ENCODE measurements around the gene OPRL1.

Gene OPRL1

DNA sequence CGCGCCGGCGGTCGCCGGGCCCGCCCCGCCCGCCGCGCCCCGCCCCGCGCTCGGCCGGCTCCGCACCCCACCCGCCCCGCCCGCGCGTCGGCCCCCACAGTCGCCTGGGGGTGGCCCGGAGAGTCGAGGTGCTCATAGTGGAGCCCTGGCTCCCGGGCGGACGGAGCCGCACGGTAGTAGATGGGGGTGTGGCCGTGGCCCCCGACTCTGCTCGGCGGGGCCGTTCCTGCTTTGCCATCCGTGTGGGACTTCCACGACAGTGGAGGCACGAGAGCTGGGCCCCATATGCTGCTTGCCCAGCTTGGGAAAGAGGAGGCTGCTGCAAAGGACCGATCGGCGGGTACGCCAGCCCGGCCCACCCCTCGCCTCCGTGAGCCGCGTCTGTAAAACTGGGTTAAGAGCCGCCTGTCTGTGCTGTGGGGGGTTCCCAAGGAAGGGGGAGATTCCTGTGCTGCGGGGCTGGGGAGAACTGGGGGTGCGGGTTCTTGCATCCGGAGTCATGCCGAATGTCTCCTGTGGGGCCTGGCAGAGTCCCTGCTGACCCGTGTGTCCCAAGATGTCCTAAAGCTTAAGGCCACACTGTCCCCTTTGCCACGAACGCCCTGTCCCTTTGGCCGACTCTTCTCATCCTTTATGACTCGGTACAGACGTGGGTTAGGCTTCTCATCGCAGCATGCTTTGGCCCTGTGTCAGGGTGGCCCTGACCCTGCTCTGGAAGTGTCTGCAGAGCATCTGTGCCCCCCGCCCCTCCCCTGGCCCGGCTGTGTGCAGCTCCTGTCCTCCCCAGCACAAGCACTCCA, at the start of gene OPRL1:
TSS of gene OPRL1 (plus strand) at position 70 of the 800 bp plus-strand sequence. CDS start 12,639 bp downstream, outside the sequence.
- Mint-ChIP-seq H3K4me3 (peak within 1 kb of the TSS; percentile 90), H3K27ac (peak within 1 kb of the TSS; percentile 83), H3K9me3 (no peaks in the 10 kb centered on the region), H3K36me3 (ENCODE audit: low read depth) (no peaks in the 10 kb centered on the region), H3K27me3 (peaks cover 11% of the 10 kb centered on the region), H3K4me1 (ENCODE audit: low read depth) (peaks cover 45% of the 10 kb centered on the region)

GRCh38 chr20:64030371-64031134, 49.3 kb upstream of the OPRL1 start:
- Mint-ChIP-seq H3K9me3 (no peaks in the 10 kb centered on the region), H3K27me3 (no peaks in the 10 kb centered on the region), H3K4me3 (no peak overlapping the region), H3K4me1 (ENCODE audit: low read depth) (peaks cover 25% of the 10 kb centered on the region), H3K36me3 (ENCODE audit: low read depth) (peaks cover 53% of the 10 kb centered on the region), H3K27ac (no peak overlapping the region)

DNA sequence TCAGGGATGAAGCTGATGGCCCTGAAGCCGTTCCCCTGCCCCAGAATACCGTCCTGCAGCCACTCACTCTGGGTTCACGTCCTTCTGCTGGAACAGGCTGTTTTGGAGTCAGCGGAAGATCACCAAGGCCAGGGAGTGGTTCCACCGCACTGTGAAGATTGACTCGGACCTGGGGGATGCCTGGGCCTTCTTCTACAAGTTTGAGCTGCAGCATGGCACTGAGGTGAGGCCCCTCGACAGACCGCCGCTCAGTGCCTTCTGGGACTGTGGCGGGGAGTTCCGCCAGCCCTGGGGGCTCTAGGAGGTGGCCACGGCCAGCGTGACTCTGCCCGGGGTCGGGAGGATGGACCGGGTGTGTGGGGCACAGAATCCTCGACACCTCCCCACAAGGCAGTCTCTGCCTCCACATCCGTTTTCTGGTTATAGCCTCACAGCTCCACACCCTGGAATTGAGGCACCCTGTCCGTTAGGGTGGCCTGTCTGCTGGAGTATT, 48.0 kb upstream of the OPRL1 start:
- no peak overlapping the region for H3K4me3 Mint-ChIP-seq
- no peaks in the 10 kb centered on the region for H3K9me3 Mint-ChIP-seq
- H3K4me1 Mint-ChIP-seq (ENCODE audit: low read depth), result peaks cover 38% of the 10 kb centered on the region
- H3K27ac Mint-ChIP-seq, result no peak overlapping the region
- H3K27me3 Mint-ChIP-seq, result no peaks in the 10 kb centered on the region
- peaks cover 46% of the 10 kb centered on the region for H3K36me3 Mint-ChIP-seq (ENCODE audit: low read depth)

DNA sequence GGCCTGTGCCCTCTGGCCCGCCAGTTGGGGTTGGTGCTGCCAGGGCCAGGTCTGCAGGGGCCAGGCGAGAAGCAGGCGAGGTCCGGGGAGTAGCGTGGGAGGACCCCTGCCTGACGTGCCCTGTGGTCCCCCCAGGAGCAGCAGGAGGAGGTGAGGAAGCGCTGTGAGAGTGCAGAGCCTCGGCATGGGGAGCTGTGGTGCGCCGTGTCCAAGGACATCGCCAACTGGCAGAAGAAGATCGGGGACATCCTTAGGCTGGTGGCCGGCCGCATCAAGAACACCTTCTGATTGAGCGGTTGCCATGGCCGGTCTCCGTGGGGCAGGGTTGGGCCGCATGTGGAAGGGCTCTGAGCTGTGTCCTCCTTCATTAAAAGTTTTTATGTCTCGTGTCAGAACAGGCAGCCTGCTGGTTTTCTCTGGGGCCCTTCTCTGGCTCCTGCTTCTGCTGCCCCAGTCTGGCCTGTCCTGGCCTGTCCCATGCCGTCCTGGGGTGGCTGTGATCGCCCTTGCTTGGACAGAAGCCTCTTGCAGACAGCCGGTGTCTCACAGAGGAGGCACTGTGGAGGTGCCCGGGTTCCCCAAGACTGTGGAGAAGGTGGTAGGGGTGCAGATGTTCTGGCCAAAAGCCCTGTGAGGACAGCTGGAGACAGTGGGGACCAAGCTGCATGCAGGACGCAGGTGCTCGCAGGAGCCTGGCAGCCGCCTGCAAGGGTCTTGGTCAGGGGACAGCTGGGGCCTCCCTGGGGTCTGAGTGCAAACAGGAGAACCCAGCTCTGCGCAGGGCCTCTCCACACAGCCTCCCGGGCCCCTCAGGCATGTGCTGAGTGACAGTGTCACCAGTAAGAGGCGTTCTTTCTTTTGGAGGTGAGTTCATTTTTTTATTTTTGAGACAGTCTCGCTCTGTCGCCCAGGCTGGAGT, 46.9 kb upstream of the OPRL1 start:
- no peaks in the 10 kb centered on the region for H3K27me3 Mint-ChIP-seq
- peaks cover 36% of the 10 kb centered on the region for H3K36me3 Mint-ChIP-seq (ENCODE audit: low read depth)
- H3K4me3 Mint-ChIP-seq, result no peak overlapping the region
- H3K9me3 Mint-ChIP-seq, result no peaks in the 10 kb centered on the region
- H3K4me1 Mint-ChIP-seq (ENCODE audit: low read depth), result peaks cover 49% of the 10 kb centered on the region
- no peak overlapping the region for H3K27ac Mint-ChIP-seq

DNA sequence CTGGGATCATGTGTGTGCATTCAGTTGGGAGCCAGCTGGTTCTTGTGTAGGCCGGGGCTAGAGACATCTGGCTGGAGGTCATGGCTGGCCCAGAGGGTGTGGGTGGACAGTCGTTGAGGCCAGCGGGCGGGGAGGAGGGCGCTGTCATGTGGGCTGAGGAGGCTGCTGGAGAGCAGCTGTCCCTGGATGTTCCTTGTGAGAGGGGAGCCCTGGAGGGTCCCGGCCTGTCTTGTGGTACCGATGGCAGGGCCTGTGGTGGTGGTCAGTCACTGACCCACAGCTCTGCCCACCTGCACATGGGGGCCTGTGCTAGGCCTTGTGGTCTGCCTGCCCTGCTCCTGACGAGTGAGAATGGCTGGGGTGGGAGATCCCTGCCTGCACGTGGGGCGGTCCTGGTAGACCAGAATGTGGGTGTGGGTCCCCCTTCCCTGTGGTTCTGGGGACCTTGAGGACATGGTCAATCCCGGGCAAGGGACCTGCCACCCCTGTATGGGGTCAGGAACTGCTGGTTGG, 45.8 kb upstream of the OPRL1 start:
- peak overlapping the region; percentile 93 for H3K27ac Mint-ChIP-seq
- no peak overlapping the region for H3K4me3 Mint-ChIP-seq
- peaks cover 29% of the 10 kb centered on the region for H3K36me3 Mint-ChIP-seq (ENCODE audit: low read depth)
- H3K27me3 Mint-ChIP-seq, result no peaks in the 10 kb centered on the region
- no peaks in the 10 kb centered on the region for H3K9me3 Mint-ChIP-seq
- peaks cover 49% of the 10 kb centered on the region for H3K4me1 Mint-ChIP-seq (ENCODE audit: low read depth)

DNA sequence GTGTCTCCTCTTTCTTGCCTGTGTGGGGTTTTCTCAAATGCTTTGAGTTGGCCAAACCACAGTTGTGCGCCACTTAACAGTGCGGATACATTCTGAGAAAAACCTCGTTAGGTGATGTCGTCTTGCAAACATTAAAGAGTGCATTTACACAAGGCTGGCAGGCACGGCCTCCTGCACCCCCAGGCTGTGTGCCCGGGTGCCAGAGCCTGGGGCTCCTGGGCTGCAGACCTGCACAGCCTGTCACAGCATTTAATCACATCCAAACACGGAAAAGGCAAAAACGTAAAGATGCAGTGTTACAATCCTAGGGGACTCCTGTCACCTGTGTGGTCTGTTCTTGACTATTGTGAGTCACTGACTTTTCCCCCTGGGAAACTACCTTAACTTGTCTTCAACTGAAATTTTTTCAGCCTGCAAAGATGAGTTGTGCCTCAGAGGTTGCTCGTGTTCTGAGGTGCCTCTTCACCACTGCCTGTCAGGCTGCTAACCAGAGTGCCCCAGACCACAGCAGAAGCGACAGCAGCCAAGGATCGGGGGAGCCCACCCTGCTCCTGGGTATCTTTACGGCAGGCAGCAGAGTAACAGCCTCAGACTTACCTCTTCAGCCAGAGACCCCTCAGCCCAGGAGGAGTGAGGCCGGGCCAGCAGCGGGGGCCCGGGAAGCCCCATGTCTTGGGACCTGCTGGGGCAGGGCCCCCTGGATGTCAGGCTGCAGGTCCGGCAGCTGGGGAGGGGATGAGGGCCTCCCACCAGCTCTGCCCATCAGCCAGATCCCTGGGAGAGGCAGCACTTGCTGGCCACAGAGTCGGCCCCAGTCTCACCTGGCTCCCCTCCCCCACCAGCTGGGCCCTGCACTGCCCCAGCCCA, 44.6 kb upstream of the OPRL1 start:
- Mint-ChIP-seq H3K4me3 (peak overlapping the region; percentile 66), H3K27me3 (no peaks in the 10 kb centered on the region), H3K4me1 (ENCODE audit: low read depth) (peaks cover 59% of the 10 kb centered on the region), H3K36me3 (ENCODE audit: low read depth) (peaks cover 21% of the 10 kb centered on the region), H3K9me3 (no peaks in the 10 kb centered on the region), H3K27ac (peak overlapping the region; percentile 93)

DNA sequence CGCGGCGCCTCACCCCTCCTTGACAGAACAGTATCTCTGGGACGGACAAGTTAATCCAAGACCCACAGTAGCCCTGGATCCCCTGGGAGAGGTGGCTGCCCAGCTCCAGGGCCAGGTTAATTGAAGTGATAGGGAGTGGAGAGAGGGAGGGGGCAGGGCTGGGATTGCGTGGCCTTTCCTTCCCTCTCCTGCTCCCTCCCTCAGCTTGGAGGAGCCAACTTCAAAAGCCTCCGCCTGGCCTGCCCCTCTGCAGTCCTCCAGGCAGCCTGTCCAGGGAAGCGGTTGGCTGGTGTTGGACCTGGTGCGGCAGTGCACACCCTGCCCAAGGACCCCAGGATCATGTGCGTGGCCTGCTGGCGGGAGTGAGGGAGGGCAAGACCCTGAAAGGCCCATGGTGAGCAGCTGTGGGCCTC, 43.9 kb upstream of the OPRL1 start, which contains the start of gene C20orf204:
TSS of gene C20orf204 (plus strand) at position 250 of the 413 bp plus-strand sequence. CDS start at position 392, 142 bp downstream.
- Mint-ChIP-seq H3K27ac (peak within 1 kb of the TSS; percentile 93), H3K27me3 (no peaks in the 10 kb centered on the region), H3K36me3 (ENCODE audit: low read depth) (peaks cover 17% of the 10 kb centered on the region), H3K9me3 (no peaks in the 10 kb centered on the region), H3K4me3 (peak within 1 kb of the TSS; percentile 66), H3K4me1 (ENCODE audit: low read depth) (peaks cover 65% of the 10 kb centered on the region)

DNA sequence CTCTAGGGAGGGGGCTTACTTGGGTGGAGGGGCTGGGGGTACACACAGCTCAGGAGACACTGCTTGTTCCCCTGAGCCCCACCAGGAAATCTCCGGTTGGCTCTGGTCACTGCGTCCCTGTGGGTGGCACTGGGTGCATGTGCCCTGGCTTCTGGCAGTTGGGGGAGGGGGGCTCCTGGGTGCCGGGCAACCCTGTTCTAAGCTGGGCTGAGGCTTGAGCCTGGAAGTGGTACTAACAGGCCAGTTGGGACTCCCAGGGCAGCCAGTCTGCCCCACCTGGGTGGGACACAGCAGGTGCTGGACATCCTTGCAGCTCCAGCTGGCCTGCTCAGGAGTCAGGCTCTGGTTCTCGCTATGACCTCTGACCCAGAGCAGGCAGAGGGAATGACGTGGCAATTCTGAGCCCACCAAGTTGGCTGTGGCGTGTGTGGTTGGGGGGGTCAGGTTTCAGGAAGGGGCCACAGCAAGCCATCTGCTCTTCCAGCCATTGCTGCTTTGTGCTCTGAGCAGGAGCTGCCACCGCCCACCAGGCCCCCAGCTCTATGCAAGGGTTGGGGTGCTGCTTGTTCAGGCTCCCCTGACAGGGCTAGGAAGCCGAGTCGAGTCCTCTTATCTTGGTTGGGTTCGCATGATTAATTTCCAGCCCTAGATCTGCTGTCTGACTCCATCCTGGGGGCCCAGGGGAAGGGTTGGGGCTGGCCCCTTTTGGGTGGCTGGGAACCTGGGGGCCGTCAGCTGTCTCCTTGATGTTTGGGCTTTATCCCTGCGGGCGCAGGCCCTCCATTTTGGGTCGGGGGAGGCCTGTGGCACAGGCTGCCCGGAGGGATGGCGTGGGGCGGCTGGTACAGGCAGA, 43.3 kb upstream of the OPRL1 start:
- Mint-ChIP-seq H3K27ac (peak overlapping the region; percentile 71), H3K9me3 (no peaks in the 10 kb centered on the region), H3K36me3 (ENCODE audit: low read depth) (peaks cover 14% of the 10 kb centered on the region), H3K4me3 (peak overlapping the region; percentile 35), H3K27me3 (no peaks in the 10 kb centered on the region), H3K4me1 (ENCODE audit: low read depth) (peaks cover 68% of the 10 kb centered on the region)

GRCh38 chr20:64037199-64037497, 42.7 kb upstream of the OPRL1 start:
- no peaks in the 10 kb centered on the region for H3K27me3 Mint-ChIP-seq
- no peak overlapping the region for H3K27ac Mint-ChIP-seq
- peaks cover 14% of the 10 kb centered on the region for H3K36me3 Mint-ChIP-seq (ENCODE audit: low read depth)
- no peaks in the 10 kb centered on the region for H3K9me3 Mint-ChIP-seq
- H3K4me1 Mint-ChIP-seq (ENCODE audit: low read depth), result peaks cover 68% of the 10 kb centered on the region
- no peak overlapping the region for H3K4me3 Mint-ChIP-seq

GRCh38 chr20:64037498-64038213, 42.2 kb upstream of the OPRL1 start:
- H3K4me3 Mint-ChIP-seq, result peak overlapping the region; percentile 54
- peaks cover 68% of the 10 kb centered on the region for H3K4me1 Mint-ChIP-seq (ENCODE audit: low read depth)
- peaks cover 11% of the 10 kb centered on the region for H3K36me3 Mint-ChIP-seq (ENCODE audit: low read depth)
- H3K27ac Mint-ChIP-seq, result no peak overlapping the region
- H3K9me3 Mint-ChIP-seq, result no peaks in the 10 kb centered on the region
- H3K27me3 Mint-ChIP-seq, result no peaks in the 10 kb centered on the region

GRCh38 chr20:64038224-64038564, 41.7 kb upstream of the OPRL1 start:
- H3K4me1 Mint-ChIP-seq (ENCODE audit: low read depth), result peaks cover 66% of the 10 kb centered on the region
- no peak overlapping the region for H3K4me3 Mint-ChIP-seq
- no peaks in the 10 kb centered on the region for H3K27me3 Mint-ChIP-seq
- no peak overlapping the region for H3K27ac Mint-ChIP-seq
- H3K9me3 Mint-ChIP-seq, result no peaks in the 10 kb centered on the region
- peaks cover 11% of the 10 kb centered on the region for H3K36me3 Mint-ChIP-seq (ENCODE audit: low read depth)

GRCh38 chr20:64038565-64039292, 41.2 kb upstream of the OPRL1 start:
- H3K27me3 Mint-ChIP-seq, result no peaks in the 10 kb centered on the region
- H3K27ac Mint-ChIP-seq, result no peak overlapping the region

More at GRCh38 chr20:64038565-64039292, 41.2 kb upstream of the OPRL1 start:
- Mint-ChIP-seq H3K4me3 (peak overlapping the region; percentile 45), H3K9me3 (no peaks in the 10 kb centered on the region), H3K36me3 (ENCODE audit: low read depth) (peaks cover 7% of the 10 kb centered on the region), H3K4me1 (ENCODE audit: low read depth) (peaks cover 61% of the 10 kb centered on the region)

Measured in stimulated activated naive CD8-positive, alpha-beta T cell treated with anti-CD3 and anti-CD28 coated beads, Interleukin-15, Interleukin-2, amounts not matched to agents 100 ng/mL and 50 ng/mL, for 24 hours (primary cell).